GM12874 (cell line): ENCODE data around the gene MYADML2.

Experiments
- TF ChIP-seq, protein P1 (sequence below): IDR thresholded peaks from 2 replicates; pipeline ENCODE4 v1.5.1; 2011; ENCODE audit warnings: low read depth, mild to moderate bottlenecking, control low read depth, low read length, moderate library complexity; ENCODE audit not compliant: insufficient read depth

Gene MYADML2

DNA sequence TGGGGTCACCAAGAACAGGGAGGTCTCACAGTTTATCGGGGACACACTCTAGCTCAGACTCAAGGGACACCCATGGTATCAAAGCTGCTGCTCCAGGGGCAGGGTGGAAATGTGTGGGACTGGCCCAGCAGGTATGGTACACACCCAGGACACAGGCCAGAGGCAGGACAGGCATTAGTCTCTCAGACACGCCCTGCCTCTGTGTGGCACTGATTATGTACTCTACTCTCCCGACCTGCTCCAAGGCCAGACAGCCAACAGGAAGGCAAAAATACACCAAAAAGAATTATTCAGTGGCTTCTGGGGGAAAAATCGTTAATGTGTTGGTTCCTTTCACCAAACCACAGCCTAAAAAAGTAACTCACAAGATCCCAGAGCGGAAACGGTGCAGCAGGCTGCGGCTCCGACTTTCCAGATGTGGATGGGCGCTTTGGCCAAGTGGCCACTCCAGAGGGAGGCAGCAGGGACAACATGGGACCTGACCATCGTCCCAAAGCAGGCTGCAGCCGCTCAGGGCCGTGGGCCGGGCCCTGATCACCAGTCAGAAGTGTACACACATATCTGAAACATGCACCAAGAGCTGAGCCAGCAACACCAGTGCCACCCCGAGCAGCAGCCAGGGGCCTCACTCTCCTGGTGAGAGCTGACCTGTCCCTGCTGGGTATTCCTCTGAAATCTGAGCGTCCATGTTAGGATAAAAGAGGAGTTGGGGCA lies 28.0 kb downstream of the MYADML2 start:
- TF ChIP-seq, protein P1, sequence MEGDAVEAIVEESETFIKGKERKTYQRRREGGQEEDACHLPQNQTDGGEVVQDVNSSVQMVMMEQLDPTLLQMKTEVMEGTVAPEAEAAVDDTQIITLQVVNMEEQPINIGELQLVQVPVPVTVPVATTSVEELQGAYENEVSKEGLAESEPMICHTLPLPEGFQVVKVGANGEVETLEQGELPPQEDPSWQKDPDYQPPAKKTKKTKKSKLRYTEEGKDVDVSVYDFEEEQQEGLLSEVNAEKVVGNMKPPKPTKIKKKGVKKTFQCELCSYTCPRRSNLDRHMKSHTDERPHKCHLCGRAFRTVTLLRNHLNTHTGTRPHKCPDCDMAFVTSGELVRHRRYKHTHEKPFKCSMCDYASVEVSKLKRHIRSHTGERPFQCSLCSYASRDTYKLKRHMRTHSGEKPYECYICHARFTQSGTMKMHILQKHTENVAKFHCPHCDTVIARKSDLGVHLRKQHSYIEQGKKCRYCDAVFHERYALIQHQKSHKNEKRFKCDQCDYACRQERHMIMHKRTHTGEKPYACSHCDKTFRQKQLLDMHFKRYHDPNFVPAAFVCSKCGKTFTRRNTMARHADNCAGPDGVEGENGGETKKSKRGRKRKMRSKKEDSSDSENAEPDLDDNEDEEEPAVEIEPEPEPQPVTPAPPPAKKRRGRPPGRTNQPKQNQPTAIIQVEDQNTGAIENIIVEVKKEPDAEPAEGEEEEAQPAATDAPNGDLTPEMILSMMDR = no peak

DNA sequence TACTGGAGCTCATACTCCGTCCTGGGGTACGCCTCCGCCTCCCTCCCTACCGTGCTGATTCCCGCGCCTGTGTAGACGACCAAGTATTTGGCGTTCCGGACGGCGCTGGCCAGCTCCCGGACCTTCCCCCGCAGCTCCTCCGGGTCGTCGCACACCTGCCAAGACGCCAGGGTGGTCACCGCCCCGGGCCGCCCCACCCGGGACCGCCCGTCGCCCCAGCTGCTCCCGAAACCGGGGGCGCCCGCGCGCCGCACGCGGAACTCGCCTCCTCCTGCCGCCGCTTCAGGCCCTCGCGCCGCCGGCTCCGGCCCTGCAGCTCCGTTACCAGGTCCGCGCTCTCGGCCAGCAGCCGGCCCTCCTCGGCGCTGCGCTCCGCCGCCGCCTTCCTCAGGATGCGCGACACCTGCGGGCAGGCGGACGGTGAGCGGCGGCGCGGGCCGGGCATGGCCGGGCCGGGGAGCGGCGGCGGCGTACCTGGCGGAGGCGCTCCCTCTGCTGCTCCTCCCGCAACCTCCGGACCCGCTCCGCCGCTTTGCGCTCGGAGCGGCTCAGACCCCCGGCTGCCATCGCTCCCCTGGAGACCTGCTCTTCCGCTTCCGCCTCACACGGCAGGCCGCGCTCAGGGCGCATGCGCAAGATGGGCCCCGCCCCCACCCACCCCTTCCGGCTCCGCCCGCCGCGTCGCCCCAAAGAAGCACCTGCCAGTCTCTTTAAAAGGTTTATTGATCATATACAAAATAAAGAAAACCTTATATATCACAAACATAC lies 29.3 kb downstream of the MYADML2 start, which contains the start of gene SIRT7:
TSS of gene SIRT7 (minus strand) at position 612 of the 768 bp plus-strand sequence. CDS start at position 567, 45 bp downstream.
- TF ChIP-seq, protein P1 = no peak

GRCh38 chr17:81916234-81917001 lies 30.6 kb downstream of the MYADML2 start:
- TF ChIP-seq, protein P1 = no peak

DNA sequence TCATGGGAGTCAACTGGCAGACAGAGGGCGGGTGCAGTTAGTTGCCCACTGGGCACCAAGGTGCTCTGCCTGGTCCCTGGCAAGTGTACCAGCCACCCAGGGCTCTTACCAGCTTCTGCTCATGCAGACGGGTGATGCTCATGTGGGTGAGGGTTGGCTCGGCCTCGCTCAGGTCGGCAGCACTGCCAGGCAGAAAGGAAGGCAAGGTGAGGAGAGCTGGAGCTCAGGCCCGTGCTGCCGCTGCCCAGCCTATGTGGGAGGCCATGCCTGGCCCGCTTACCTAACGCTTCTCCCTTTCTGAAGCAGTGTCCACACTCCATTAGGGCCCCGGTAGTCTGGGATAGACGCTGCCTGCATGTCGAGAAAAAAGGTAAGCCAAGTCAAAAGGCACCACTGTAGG lies 31.7 kb downstream of the MYADML2 start:
- TF ChIP-seq, protein P1 = no peak

GRCh38 chr17:81914103-81914850 lies 32.8 kb downstream of the MYADML2 start:
- TF ChIP-seq, protein P1 = no peak

DNA sequence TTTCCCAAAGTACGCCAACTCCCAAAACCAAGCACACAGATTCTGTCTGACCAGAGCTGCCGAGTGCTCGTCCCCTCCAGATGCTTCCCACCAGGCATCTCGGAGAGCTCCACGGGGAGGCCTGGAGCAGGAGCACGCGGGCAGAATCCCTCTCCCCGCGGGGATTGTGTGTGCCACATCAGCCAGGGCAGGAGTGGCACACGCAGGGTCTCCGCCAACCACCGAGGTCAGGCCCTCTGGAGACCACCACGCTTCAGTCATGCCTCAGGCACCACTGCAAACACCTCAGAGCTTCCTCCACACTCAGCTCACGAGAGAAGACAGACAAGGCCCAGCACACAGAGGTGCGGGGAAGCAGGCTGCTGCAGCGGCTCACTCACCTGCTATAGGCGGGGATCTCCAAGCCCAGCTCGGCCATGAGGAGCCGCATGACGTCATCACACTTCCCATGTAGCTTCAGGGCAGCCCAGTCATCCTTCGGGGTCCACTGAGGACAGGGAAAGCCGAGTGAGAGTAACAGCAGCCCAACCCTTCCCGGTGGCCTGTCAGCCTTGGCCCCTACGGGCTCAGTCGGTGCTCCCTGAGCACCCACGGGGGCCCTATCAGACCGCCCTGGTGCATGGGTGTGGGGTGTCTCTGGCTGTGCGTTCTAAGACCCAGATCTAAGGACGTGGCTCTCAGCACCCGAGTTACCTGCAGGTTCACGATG lies 33.5 kb downstream of the MYADML2 start:
- TF ChIP-seq, protein P1 = no peak
